Sigmoid colon (tissue), 7 donors: ENCODE results near the gene HELT. TPM values are rescaled to one million over a fixed set of nuclear protein-coding genes. Genes with fewer than 3 reads are reported as not detected.

Experiments
- DNase-seq: peaks from one replicate; pipeline ENCODE4 v3.0.0-alpha.2; 2019
- H3K27ac ChIP-seq, 4 donors: fragments of 200-600 bp; sonication (generic); one replicate each; pipeline ENCODE4 v1.5.1; 2016 to 2019; ENCODE audit warnings: mild to moderate bottlenecking in 1 of 4
- H3K27me3 ChIP-seq, 3 donors: fragments of 200-600 bp; sonication (generic); one replicate each; pipeline ENCODE4 v1.5.1; 2019; ENCODE audit warnings: mild to moderate bottlenecking in 1 of 3
- H3K36me3 ChIP-seq, 4 donors: fragments of 200-600 bp; sonication (generic); one replicate each; pipeline ENCODE4 v1.5.1; 2016 to 2019
- H3K4me1 ChIP-seq, 4 donors: fragments of 200-600 bp; sonication (generic); one replicate each; pipeline ENCODE4 v1.5.1; 2017 to 2019
- H3K4me3 ChIP-seq, 4 donors: fragments of 200-600 bp; sonication (generic); one replicate each; pipeline ENCODE4 v1.5.1; 2017 to 2019; ENCODE audit warnings: mild to moderate bottlenecking in 2 of 4, moderate library complexity in 1 of 4
- H3K9me3 ChIP-seq, 4 donors: fragments of 200-600 bp in 3 of 4; sonication (generic) in 3 of 4; one replicate each; pipeline versions ENCODE4 v1.5.1 to v1.6.1; 2013 to 2019
- CTCF ChIP-seq, 4 experiments: fragments of 450-650 bp in 3 of 4; fragments of 200-600 bp in 1 of 4; IDR thresholded peaks; one replicate each; pipeline ENCODE4 v1.5.1; 2016 to 2019; ENCODE audit warnings: antibody characterized with exemption in 4 of 4, mild to moderate bottlenecking in 3 of 4, moderate library complexity in 2 of 4
- EP300 ChIP-seq, 4 donors: sonication (generic); formaldehyde crosslinking; IDR thresholded peaks; one replicate each; pipeline ENCODE4 v1.6.1; 2017; ENCODE audit warnings: antibody characterized with exemption in 4 of 4
- POLR2A ChIP-seq, 2 donors: fragments of 450-650 bp; IDR thresholded peaks; one replicate each; pipeline ENCODE4 v1.6.1; 2016; ENCODE audit warnings: antibody characterized with exemption in 2 of 2, mild to moderate bottlenecking in 2 of 2, moderate library complexity in 2 of 2
- POLR2AphosphoS5 ChIP-seq, 4 donors: sonication (generic); formaldehyde crosslinking; IDR thresholded peaks; one replicate each; pipeline ENCODE4 v1.6.1; 2017; ENCODE audit warnings: antibody characterized with exemption in 4 of 4
- WGBS, 2 donors: extraction: QIAGEN DNeasy Blood & Tissue Kit; methylation state at CpG; one replicate each; pipeline ENCODE4 v1.1.7; 2013; 5-methylcytosine and 5-hydroxymethylcytosine counted together
- intact Hi-C: fragments of 100-400 bp; cut with DNase I; formaldehyde crosslinking; loops from one replicate; pipeline ENCODE4 v1.15.1; 2023
- polyA plus RNA-seq, 3 donors: library from polyadenylated mRNA; stranded (reverse); fragments of 200-250 nt; gene quantifications; one replicate each; pipeline ENCODE4 v1.2.3, GENCODE V29; 2013
- total RNA-seq, 4 donors: library from RNA; depleted of rRNA; stranded (reverse); fragments of >200 nt; gene quantifications; one replicate each; pipeline ENCODE4 v1.1.0, GENCODE V29; 2016
- donor health status: healthy with polysubstance abuse.
- donor health status: Bipolar disorder and iron deficiency.
- donor health status: healthy.

HELT gene
- total and polyA plus RNA-seq, 7 donors: not detected

- Histone ChIP-seq H3K4me3 (no peak overlapping the region), H3K4me1 (no peaks in the 10 kb centered on the region), H3K27me3 (peaks cover 3 to 69% (median 30%) of the 10 kb centered on the region in 3 donors), H3K27ac (no peak overlapping the region), H3K36me3 (no peaks in the 10 kb centered on the region), H3K9me3 (no peaks in the 10 kb centered on the region)
- WGBS, 2 donors: 11 to 25% methylated on average over 8 of the region's 8 CpGs
- no peak for DNase-seq
- TF ChIP-seq CTCF (IDR thresholded peaks at IDR 0.05) (peak in 1 of 4 experiments; percentile 11), POLR2AphosphoS5 (IDR thresholded peaks at IDR 0.05) (no peak)
- intact Hi-C loops: no loop called here
Measured at GRCh38 chr4:185011408-185011807, 6.9 kb upstream of the HELT start.

- WGBS, 2 donors: 36 to 40% methylated on average over 16 of the region's 16 CpGs
- intact Hi-C loops: no loop called here
- no peaks in the 10 kb centered on the region for H3K4me1 ChIP-seq
- no peak for TF ChIP-seq CTCF (IDR thresholded peaks at IDR 0.05)
- no peak for TF ChIP-seq POLR2A (IDR thresholded peaks at IDR 0.05)
- no peak for TF ChIP-seq EP300 (IDR thresholded peaks at IDR 0.05)
- no peak for TF ChIP-seq POLR2AphosphoS5 (IDR thresholded peaks at IDR 0.05)
- peaks cover 3 to 90% (median 52%) of the 10 kb centered on the region in 3 donors for H3K27me3 ChIP-seq
- no peaks in the 10 kb centered on the region for H3K36me3 ChIP-seq
- H3K27ac ChIP-seq: no peak overlapping the region
- no peak overlapping the region for H3K4me3 ChIP-seq
- no peaks in the 10 kb centered on the region for H3K9me3 ChIP-seq
- no peak for DNase-seq
Measured at GRCh38 chr4:185013417-185014125, 4.7 kb upstream of the HELT start.

- no peak overlapping the region for H3K4me3 ChIP-seq
- H3K27ac ChIP-seq: no peak overlapping the region
- 56 to 65% methylated on average over 5 of the region's 5 CpGs for WGBS, 2 donors
- H3K9me3 ChIP-seq: no peaks in the 10 kb centered on the region
- H3K36me3 ChIP-seq: no peaks in the 10 kb centered on the region
- intact Hi-C loops: no loop called here
- peaks cover 9 to 97% (median 67%) of the 10 kb centered on the region in 3 donors for H3K27me3 ChIP-seq
- no peak for DNase-seq
- H3K4me1 ChIP-seq: peaks cover 0 to 11% (median 5%) of the 10 kb centered on the region in 4 donors
- TF ChIP-seq POLR2AphosphoS5 (IDR thresholded peaks at IDR 0.05) (no peak), EP300 (IDR thresholded peaks at IDR 0.05) (no peak), POLR2A (IDR thresholded peaks at IDR 0.05) (no peak), CTCF (IDR thresholded peaks at IDR 0.05) (no peak)
Measured at GRCh38 chr4:185015108-185015507, 3.2 kb upstream of the HELT start.

- no peak for TF ChIP-seq EP300 (IDR thresholded peaks at IDR 0.05)
- no peak for TF ChIP-seq POLR2A (IDR thresholded peaks at IDR 0.05)
- no peak for TF ChIP-seq POLR2AphosphoS5 (IDR thresholded peaks at IDR 0.05)
- TF ChIP-seq CTCF (IDR thresholded peaks at IDR 0.05): no peak
- H3K27me3 ChIP-seq: peaks cover 19 to 99% (median 74%) of the 10 kb centered on the region in 3 donors
Measured at GRCh38 chr4:185016101-185016940, 2.0 kb upstream of the HELT start.

More at GRCh38 chr4:185016101-185016940, 2.0 kb upstream of the HELT start:
- H3K4me3 ChIP-seq: no peak overlapping the region
- no peaks in the 10 kb centered on the region for H3K9me3 ChIP-seq
- intact Hi-C loops: no loop called here
- H3K36me3 ChIP-seq: no peaks in the 10 kb centered on the region
- no peak for DNase-seq
- H3K27ac ChIP-seq: no peak overlapping the region
- WGBS, 2 donors: 5 to 8% methylated on average over 47 of the region's 47 CpGs
- H3K4me1 ChIP-seq: peaks cover 0 to 23% (median 16%) of the 10 kb centered on the region in 4 donors
